Activated effector memory CD4-positive, alpha-beta T cell treated with anti-CD3 and anti-CD28 coated beads, Interleukin-2, amount 50 U/mL, for 16 hours (primary cell): ENCODE data around the gene CAMTA1.
"Not testable (repeated sequence)": the region's sequence is repeated elsewhere in the genome, so short reads cannot be mapped to it uniquely, and the experiment has no call there.

Experiments
- DNase-seq: peaks from one replicate; pipeline ENCODE4 v3.0.0-alpha.2; 2020

The CAMTA1 gene

DNA sequence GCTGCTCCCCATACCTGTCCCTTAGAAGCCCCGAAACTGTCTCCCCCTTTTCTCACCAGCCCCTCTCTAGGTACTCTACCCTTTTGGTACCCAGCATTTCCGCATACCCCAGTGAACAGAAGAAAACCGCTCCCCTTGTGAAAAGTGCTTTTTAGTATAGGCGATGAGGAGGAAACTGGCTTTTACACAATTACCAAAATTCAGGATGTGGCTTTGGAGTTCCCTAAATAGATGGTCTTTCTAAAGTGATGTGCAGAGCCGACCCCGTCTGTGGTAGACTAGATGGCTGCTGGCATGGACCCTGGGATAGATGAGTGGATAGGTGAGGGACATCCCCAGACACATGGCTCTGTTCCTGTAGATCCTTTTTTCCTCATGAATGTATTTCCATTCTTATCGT, 996.2 kb downstream of the CAMTA1 start:
- no peak for DNase-seq

DNA sequence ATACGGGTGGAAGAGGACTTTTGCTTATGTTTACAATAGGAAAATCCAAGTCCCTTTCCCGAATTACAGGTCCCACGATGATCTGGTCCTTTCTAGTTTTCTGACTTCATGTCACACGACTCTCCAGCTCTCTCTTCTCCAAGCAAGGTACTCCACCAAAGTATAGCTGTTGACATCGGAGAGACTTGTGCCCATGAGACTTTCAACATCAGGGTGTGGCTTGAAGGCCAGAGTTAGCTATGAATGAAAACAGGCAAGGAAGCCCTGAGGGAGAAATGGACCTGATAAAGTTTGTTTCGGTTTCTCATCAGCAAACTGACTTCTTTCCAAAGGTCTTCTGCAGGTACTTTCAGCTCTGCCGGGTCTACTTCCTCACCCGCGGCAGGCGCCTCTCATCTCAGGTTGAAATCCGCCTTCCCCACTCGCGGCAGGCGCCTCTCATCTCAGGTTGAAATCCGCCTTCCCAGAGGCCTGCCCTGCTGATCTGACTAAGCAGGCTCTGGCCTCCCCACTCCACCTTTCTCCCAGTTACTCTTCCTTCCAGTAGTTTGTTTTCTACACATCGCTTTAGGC, 996.8 kb downstream of the CAMTA1 start:
- DNase-seq = no peak

DNA sequence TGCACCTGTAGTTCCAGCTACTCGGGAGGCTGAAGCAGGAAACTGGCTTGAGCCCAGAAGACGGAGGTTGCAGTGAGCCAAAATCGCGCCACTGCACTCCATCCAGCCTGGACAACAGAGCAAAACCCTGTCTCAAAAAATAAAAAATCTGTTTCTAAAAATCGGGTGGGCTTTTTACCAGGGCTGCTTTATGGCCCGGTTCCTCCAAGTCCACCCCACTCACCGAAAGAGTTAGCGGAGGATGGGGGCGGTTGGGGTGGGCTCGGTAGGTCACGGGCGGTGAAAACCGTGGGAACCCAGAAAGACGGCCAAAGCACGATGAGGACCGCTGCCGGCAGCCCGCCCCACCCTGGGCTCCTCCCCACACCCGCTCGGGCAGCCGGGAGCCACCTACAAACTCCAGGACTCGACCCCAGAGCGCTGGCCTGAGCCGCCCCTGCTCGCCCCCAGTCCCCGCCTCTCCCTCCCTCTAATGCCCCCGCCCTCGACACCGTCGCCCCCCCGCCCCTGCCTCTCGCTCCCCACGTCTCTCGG, 998.0 kb downstream of the CAMTA1 start:
- DNase-seq = no peak

GRCh38 chr1:7783826-7784491, 998.7 kb downstream of the CAMTA1 start, which contains the start of gene PER3:
Gene PER3, plus strand, starts transcription at chr1:7784291. Its CDS starts 587 bp downstream, at chr1:7784878.
- peak; percentile 97 for DNase-seq

GRCh38 chr1:7784492-7785071, 999.3 kb downstream of the CAMTA1 start:
- DNase-seq = no peak

DNA sequence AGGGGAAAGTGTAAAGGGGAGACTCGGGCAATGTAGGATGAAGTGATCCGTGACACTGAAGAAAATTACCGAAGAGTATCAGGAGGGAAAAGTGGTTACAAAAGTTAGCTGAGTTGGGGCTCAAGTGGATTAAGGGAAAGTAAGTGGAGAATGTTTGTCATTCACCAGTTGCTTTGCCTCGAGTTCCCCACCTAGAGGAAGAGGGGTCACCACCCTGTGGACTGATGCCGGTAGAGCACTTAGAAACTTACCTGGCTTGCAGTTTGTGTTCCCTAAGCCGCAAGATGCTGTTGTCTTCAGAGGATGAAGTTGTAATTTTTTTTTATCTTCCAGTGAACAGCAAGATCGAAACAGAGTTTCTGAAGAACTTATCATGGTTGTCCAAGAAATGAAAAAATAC, 999.9 kb downstream of the CAMTA1 start:
- no peak for DNase-seq

GRCh38 chr1:7786795-7787194, 1001.5 kb downstream of the CAMTA1 start:
- DNase-seq = no peak

GRCh38 chr1:7789828-7790227, 1004.6 kb downstream of the CAMTA1 start:
- DNase-seq = no peak

DNA sequence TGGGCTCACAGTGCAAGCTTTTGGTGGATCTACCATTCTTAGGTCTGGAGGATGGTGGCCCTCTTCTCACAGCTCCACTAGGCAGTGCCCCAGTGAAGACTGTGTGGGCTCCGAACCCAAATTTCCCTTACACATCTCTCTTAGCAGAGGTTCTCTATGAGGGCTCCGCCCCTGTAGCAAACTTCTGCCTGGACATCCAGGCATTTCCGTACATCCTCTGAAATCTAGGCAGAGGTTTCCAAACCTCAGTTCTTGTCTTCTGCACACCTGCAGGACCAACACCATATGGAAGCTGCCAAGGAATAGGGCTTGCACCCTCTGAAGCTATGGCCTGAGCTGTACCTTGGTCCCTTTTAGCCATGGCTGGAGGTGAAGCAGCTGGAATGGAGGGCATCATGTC, 1005.8 kb downstream of the CAMTA1 start:
- not testable (repeated sequence) for DNase-seq

DNA sequence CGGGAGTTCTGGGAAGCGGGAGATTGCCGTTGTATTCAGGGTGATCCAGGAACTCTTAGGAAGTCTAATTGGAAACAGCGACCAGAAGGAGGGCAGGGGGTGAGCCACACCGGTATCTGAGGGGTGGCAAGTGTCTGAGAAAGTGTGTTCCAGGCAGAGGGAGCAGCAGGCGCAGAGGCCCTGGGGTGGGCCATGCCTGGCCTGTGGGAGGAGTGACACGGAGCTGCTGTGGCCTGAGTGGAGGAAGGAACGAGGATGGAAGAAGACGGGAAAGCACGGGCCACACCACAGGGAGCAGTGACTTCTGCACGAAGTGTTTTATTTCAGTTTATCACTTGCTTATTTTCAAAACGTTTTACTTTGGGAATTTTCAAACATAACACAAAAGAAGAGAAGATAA, 1010.2 kb downstream of the CAMTA1 start:
- DNase-seq = no peak

- no peak for DNase-seq
Measured at GRCh38 chr1:7805460-7805859, 1020.2 kb downstream of the CAMTA1 start.

GRCh38 chr1:7808253-7808844, 1023.1 kb downstream of the CAMTA1 start:
- DNase-seq = no peak

DNA sequence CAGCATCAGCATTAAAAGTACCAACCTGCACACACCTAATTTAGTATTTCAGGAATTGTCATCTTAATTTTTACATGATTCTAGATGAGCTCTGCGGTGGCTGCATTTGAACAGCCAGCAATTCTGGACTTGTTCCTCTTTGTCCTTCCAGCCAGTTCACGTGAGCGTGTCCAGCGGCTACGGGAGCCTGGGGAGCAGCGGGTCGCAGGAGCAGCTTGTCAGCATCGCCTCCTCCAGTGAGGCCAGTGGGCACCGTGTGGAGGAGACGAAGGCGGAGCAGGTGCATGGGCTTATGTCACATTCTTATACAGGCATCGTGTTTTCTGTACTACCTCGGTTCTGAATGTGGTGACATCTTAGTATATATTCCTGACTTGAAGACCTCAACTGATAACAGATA, 1024.5 kb downstream of the CAMTA1 start:
- no peak for DNase-seq

DNA sequence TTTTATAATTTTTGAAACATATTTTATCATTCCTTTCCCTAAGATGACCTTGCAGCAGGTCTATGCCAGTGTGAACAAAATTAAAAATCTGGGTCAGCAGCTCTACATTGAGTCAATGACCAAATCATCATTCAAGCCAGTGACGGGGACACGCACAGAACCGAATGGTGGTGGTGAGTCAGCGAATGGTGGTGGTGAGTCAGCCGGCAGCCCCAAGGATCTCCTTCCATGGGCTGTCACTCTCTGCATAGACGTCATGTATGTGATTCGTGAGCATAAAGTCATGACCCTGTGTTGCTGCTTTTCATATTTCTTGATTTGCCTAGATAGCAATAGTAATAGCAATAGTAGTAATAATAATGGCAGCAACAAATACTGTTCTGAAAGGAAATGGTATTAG, 1025.1 kb downstream of the CAMTA1 start:
- DNase-seq = peak; percentile 70

GRCh38 chr1:7811476-7811875, 1026.2 kb downstream of the CAMTA1 start:
- DNase-seq = no peak

- DNase-seq = no peak
Measured at GRCh38 chr1:7813677-7814373, 1028.6 kb downstream of the CAMTA1 start.
